Esophagus muscularis mucosa (tissue), 4 donors: ENCODE data around the gene DMRT1. TPM values are rescaled to one million over a fixed set of nuclear protein-coding genes. Genes with fewer than 3 reads are reported as not detected.

Source experiments
- DNase-seq: peaks from one replicate; pipeline ENCODE4 v3.0.0-alpha.2; 2017; ENCODE audit errors: extremely low spot score
- H3K27ac ChIP-seq, 4 donors: fragments of 200-600 bp; sonication (generic); replicated peaks in 1 of 4; 1 replicate in 3 of 4; 2 replicates in 1 of 4; pipeline ENCODE4 v1.5.1; 2016 to 2019; ENCODE audit warnings: mild to moderate bottlenecking in 1 of 4
- H3K27me3 ChIP-seq, 4 donors: fragments of 200-600 bp; sonication (generic); one replicate each; pipeline versions ENCODE4 v1.5.1 to v1.6.0; 2016 to 2019
- H3K36me3 ChIP-seq, 4 donors: fragments of 200-600 bp; sonication (generic); one replicate each; pipeline ENCODE4 v1.5.1; 2016 to 2019
- H3K4me1 ChIP-seq, 4 donors: fragments of 200-600 bp; sonication (generic); one replicate each; pipeline ENCODE4 v1.5.1; 2016 to 2019
- H3K4me3 ChIP-seq, 4 donors: fragments of 200-600 bp; sonication (generic); 1 replicate in 2 of 4; 2 replicates in 2 of 4; pipeline ENCODE4 v1.5.1; 2016 to 2019; ENCODE audit warnings: mild to moderate bottlenecking in 4 of 4, moderate library complexity in 1 of 4
- H3K9me3 ChIP-seq, 4 donors: fragments of 200-600 bp; sonication (generic); 1 replicate in 3 of 4; 2 replicates in 1 of 4; pipeline ENCODE4 v1.5.1; 2016 to 2019
- CTCF ChIP-seq, 3 experiments: fragments of 200-600 bp in 2 of 3; fragments of 450-650 bp in 1 of 3; sonication (generic) in 2 of 3; IDR thresholded peaks; one replicate each; pipeline ENCODE4 v1.5.1; 2017 to 2019; ENCODE audit warnings: antibody characterized with exemption in 3 of 3, mild to moderate bottlenecking in 2 of 3, moderate library complexity in 1 of 3
- EP300 ChIP-seq: sonication (generic); formaldehyde crosslinking; IDR thresholded peaks from one replicate; pipeline ENCODE4 v1.6.1; 2017; ENCODE audit warnings: antibody characterized with exemption
- POLR2A ChIP-seq: fragments of 450-650 bp; IDR thresholded peaks from one replicate; pipeline ENCODE4 v1.6.1; 2017; ENCODE audit warnings: antibody characterized with exemption, moderate library complexity, mild to moderate bottlenecking, low read depth
- POLR2AphosphoS5 ChIP-seq, 2 donors: sonication (generic); formaldehyde crosslinking; IDR thresholded peaks; one replicate each; pipeline ENCODE4 v1.6.1; 2017; ENCODE audit warnings: antibody characterized with exemption in 2 of 2
- WGBS: methylation state at CpG from one replicate; pipeline ENCODE4 v1.1.5; 2018; 5-methylcytosine and 5-hydroxymethylcytosine counted together
- intact Hi-C: fragments of 100-400 bp; cut with DNase I; formaldehyde crosslinking; loops from one replicate; pipeline ENCODE4 v1.15.1; 2023
- total RNA-seq, 4 donors: library from RNA; depleted of rRNA; stranded (reverse); fragments of >200 nt; gene quantifications; one replicate each; pipeline versions ENCODE4 v1.1.0 to v1.2.1, GENCODE V29; 2016

The DMRT1 gene
- total RNA-seq, 4 donors from 2014 or later: not detected

- DNase-seq: no peak
- Histone ChIP-seq H3K27me3 (no peaks in the 10 kb centered on the region), H3K27ac (no peak overlapping the region), H3K36me3 (no peaks in the 10 kb centered on the region), H3K9me3 (no peaks in the 10 kb centered on the region), H3K4me3 (no peak overlapping the region), H3K4me1 (peaks cover 0 to 12% (median 9%) of the 10 kb centered on the region in 4 donors)
- intact Hi-C loops: no loop called here
- 47% methylated on average over 6 of the region's 6 CpGs for WGBS
- TF ChIP-seq POLR2A (no peak), POLR2AphosphoS5 (IDR thresholded peaks at IDR 0.05) (no peak), EP300 (no peak), CTCF (IDR thresholded peaks at IDR 0.05) (no peak)
Observed at GRCh38 chr9:811106-811531, 30.4 kb upstream of the DMRT1 start.

- Histone ChIP-seq H3K36me3 (no peaks in the 10 kb centered on the region), H3K4me3 (no peak overlapping the region), H3K27ac (peak overlapping the region in 1 of 4 donors; percentile 33), H3K9me3 (no peaks in the 10 kb centered on the region), H3K4me1 (peaks cover 0 to 15% (median 10%) of the 10 kb centered on the region in 4 donors), H3K27me3 (no peaks in the 10 kb centered on the region)
- TF ChIP-seq POLR2AphosphoS5 (IDR thresholded peaks at IDR 0.05) (no peak), POLR2A (no peak), EP300 (no peak), CTCF (IDR thresholded peaks at IDR 0.05) (no peak)
- WGBS: 33% methylated on average over 3 of the region's 3 CpGs
- DNase-seq: no peak
- intact Hi-C loops: no loop called here
Observed at GRCh38 chr9:818958-819357, 22.5 kb upstream of the DMRT1 start.

GRCh38 chr9:826500-827280, 14.8 kb upstream of the DMRT1 start:
- DNase-seq: no peak
- H3K4me1 ChIP-seq: no peaks in the 10 kb centered on the region
- no peak for TF ChIP-seq POLR2AphosphoS5 (IDR thresholded peaks at IDR 0.05)
- TF ChIP-seq CTCF (IDR thresholded peaks at IDR 0.05): no peak
- no peak for TF ChIP-seq POLR2A
- no peak for TF ChIP-seq EP300
- no peak overlapping the region for H3K27ac ChIP-seq
- intact Hi-C loops: no loop called here
- H3K4me3 ChIP-seq: no peak overlapping the region
- H3K36me3 ChIP-seq: no peaks in the 10 kb centered on the region
- H3K27me3 ChIP-seq: peaks cover 0 to 10% (median 0%) of the 10 kb centered on the region in 4 donors
- 69% methylated on average over 22 of the region's 26 CpGs for WGBS
- H3K9me3 ChIP-seq: no peaks in the 10 kb centered on the region

GRCh38 chr9:840343-840742, 1.2 kb upstream of the DMRT1 start:
- Histone ChIP-seq H3K27ac (no peak overlapping the region), H3K9me3 (no peaks in the 10 kb centered on the region), H3K4me1 (peaks cover 10 to 24% (median 20%) of the 10 kb centered on the region in 4 donors), H3K36me3 (no peaks in the 10 kb centered on the region), H3K4me3 (no peak overlapping the region), H3K27me3 (peaks cover 0 to 75% (median 24%) of the 10 kb centered on the region in 4 donors)
- 32% methylated on average over 7 of the region's 7 CpGs for WGBS
- no peak for DNase-seq
- intact Hi-C loops: no loop called here
- TF ChIP-seq POLR2AphosphoS5 (IDR thresholded peaks at IDR 0.05) (no peak), CTCF (IDR thresholded peaks at IDR 0.05) (no peak), EP300 (no peak), POLR2A (no peak)
